SK-N-SH (cell line): ENCODE data around the gene TNFAIP3. TPM values are rescaled to one million over a fixed set of nuclear protein-coding genes. Genes with fewer than 3 reads are reported as not detected.

Source experiments
- CTCF ChIA-PET: fragments of 300-600, 350-600 bp; formaldehyde crosslinking; extraction: SDS; loops from one replicate; lab custom pipeline; 2021; lab: Yijun Ruan, JAX
- POLR2A ChIA-PET: fragments of 350-600 bp; sonication (Branson Sonifier 250); formaldehyde crosslinking; extraction: SDS; loops from one replicate; lab custom pipeline; 2020; ENCODE audit warnings: antibody characterized with exemption, inconsistent platforms; lab: Yijun Ruan, JAX
- DNase-seq: peaks from one replicate; pipeline ENCODE4 v3.0.0; 2012
- H2AFZ ChIP-seq: fragments of 200-600 bp; sonication (generic); 2 replicates; pipeline ENCODE4 v1.8.1; 2016; ENCODE audit warnings: antibody characterized with exemption, mild to moderate bottlenecking, low read depth
- H3F3A ChIP-seq: fragments of 200-600 bp; sonication (generic); replicated peaks from 2 replicates; pipeline ENCODE3; 2016; ENCODE audit warnings: antibody characterized with exemption, mild to moderate bottlenecking; ENCODE audit not compliant: insufficient read depth
- H3K27ac ChIP-seq, 2 experiments: fragments of 200-500 bp in 1 of 2; fragments of 200-600 bp in 1 of 2; sonication (Bioruptor generic) in 1 of 2; sonication (generic), shearing (Covaris generic) in 1 of 2; 2 replicates each; pipeline versions ENCODE4 v1.5.1 to v1.6.1; 2014 to 2016; ENCODE audit warnings: low read depth in 2 of 2, inconsistent platforms in 1 of 2, low read length in 1 of 2, mild to moderate bottlenecking in 1 of 2, mixed read lengths in 1 of 2
- H3K27me3 ChIP-seq: fragments of 200-600 bp; sonication (generic), shearing (Covaris generic); 2 replicates; pipeline ENCODE4 v1.6.1; 2016; ENCODE audit warnings: mixed run types; ENCODE audit not compliant: insufficient read depth
- H3K36me3 ChIP-seq, 2 experiments: fragments of 200-500 bp in 1 of 2; fragments of 200-600 bp in 1 of 2; sonication (Bioruptor generic) in 1 of 2; sonication (generic) in 1 of 2; replicated peaks in 1 of 2; 2 replicates each; pipeline versions ENCODE3 to v1.5.1; 2014 to 2016; ENCODE audit warnings: low read length in 1 of 2, mild to moderate bottlenecking in 1 of 2; ENCODE audit not compliant: insufficient read depth in 2 of 2, control insufficient read depth in 1 of 2
- H3K4me1 ChIP-seq, 2 experiments: fragments of 200-500 bp in 1 of 2; fragments of 200-600 bp in 1 of 2; sonication (Bioruptor generic) in 1 of 2; sonication (generic), shearing (Covaris generic) in 1 of 2; 2 replicates each; pipeline versions ENCODE4 v1.5.1 to v1.6.1; 2014 to 2016; ENCODE audit warnings: low read depth in 1 of 2, low read length in 1 of 2, mixed run types in 1 of 2; ENCODE audit not compliant: insufficient read depth in 2 of 2, control insufficient read depth in 1 of 2
- H3K4me2 ChIP-seq: fragments of 200-600 bp; sonication (generic), shearing (Covaris generic); 2 replicates; pipeline ENCODE4 v1.6.1; 2017; ENCODE audit warnings: mixed run types
- H3K4me3 ChIP-seq, 2 experiments: fragments of 200-500 bp in 1 of 2; fragments of 200-600 bp in 1 of 2; sonication (Bioruptor generic) in 1 of 2; sonication (generic), shearing (Covaris generic) in 1 of 2; 2 replicates each; pipeline versions ENCODE4 v1.5.1 to v1.8.1; 2014 to 2016; ENCODE audit warnings: low read depth in 2 of 2, inconsistent platforms in 1 of 2, low read length in 1 of 2, mild to moderate bottlenecking in 1 of 2, mixed read lengths in 1 of 2, moderate library complexity in 1 of 2
- H3K79me2 ChIP-seq: fragments of 200-600 bp; sonication (generic); 2 replicates; pipeline ENCODE4 v1.8.1; 2017; ENCODE audit warnings: mild to moderate bottlenecking; ENCODE audit not compliant: insufficient read depth
- H3K9ac ChIP-seq: fragments of 200-600 bp; sonication (generic); 2 replicates; pipeline ENCODE4 v1.6.1; 2017; ENCODE audit warnings: mixed run types
- H3K9me2 ChIP-seq: fragments of 200-600 bp; sonication (generic); 2 replicates; pipeline ENCODE4 v1.6.1; 2017; ENCODE audit warnings: mixed run types
- H3K9me3 ChIP-seq: fragments of 200-600 bp; sonication (generic); 2 replicates; pipeline ENCODE4 v1.6.1; 2017; ENCODE audit warnings: mixed run types, mild to moderate bottlenecking, moderate library complexity
- H4K20me1 ChIP-seq: fragments of 200-600 bp; sonication (generic); 2 replicates; pipeline ENCODE4 v1.6.1; 2017; ENCODE audit warnings: mild to moderate bottlenecking, mixed run types; ENCODE audit not compliant: insufficient read depth
- CHD2 ChIP-seq: fragments of 150-350 bp; IDR thresholded peaks from 2 replicates; pipeline ENCODE4 v1.6.1; 2018; ENCODE audit warnings: low read length; ENCODE audit not compliant: partially characterized antibody
- EP300 ChIP-seq, 2 experiments: IDR thresholded peaks; 2 replicates each; pipeline versions ENCODE4 v1.4.0 to v1.6.1; 2012; ENCODE audit warnings: borderline replicate concordance in 1 of 2, low read depth in 1 of 2, low read length in 1 of 2
- FOXJ3 ChIP-seq: sonication (generic); formaldehyde crosslinking; IDR thresholded peaks from 2 replicates; pipeline ENCODE4 v1.5.1; 2020; ENCODE audit warnings: mild to moderate bottlenecking, missing genetic modification reagents
- FOXM1 ChIP-seq: IDR thresholded peaks from 2 replicates; pipeline ENCODE4 v1.4.0; 2012; ENCODE audit warnings: low read depth, mild to moderate bottlenecking
- GATA2 ChIP-seq: sonication (generic); formaldehyde crosslinking; IDR thresholded peaks from 2 replicates; pipeline ENCODE4 v1.5.0; 2020; ENCODE audit warnings: mild to moderate bottlenecking, missing genetic modification reagents
- MEF2A ChIP-seq: IDR thresholded peaks from 2 replicates; pipeline ENCODE4 v1.4.0; 2012; ENCODE audit warnings: low read depth, borderline replicate concordance
- MXI1 ChIP-seq: IDR thresholded peaks from 2 replicates; pipeline ENCODE4 v1.6.1; 2012; ENCODE audit warnings: mild to moderate bottlenecking, low read depth, low read length, improper control_type of control experiment
- NFIC ChIP-seq: IDR thresholded peaks from 2 replicates; pipeline ENCODE4 v1.4.0; 2012; ENCODE audit warnings: borderline replicate concordance
- PBX3 ChIP-seq: IDR thresholded peaks from 2 replicates; pipeline ENCODE4; 2012
- POLR2AphosphoS5 ChIP-seq: IDR thresholded peaks from 2 replicates; pipeline ENCODE4 v1.6.1; 2012; ENCODE audit warnings: low read depth, low read length
- RAD21 ChIP-seq: IDR thresholded peaks from 2 replicates; pipeline ENCODE4 v1.6.1; 2012; ENCODE audit warnings: mild to moderate bottlenecking, low read length
- RFX5 ChIP-seq: IDR thresholded peaks from 2 replicates; pipeline ENCODE4 v1.6.1; 2012; ENCODE audit warnings: mild to moderate bottlenecking, improper control_type of control experiment, low read length
- SIN3A ChIP-seq: IDR thresholded peaks from 2 replicates; pipeline ENCODE4 v1.6.1; 2012; ENCODE audit warnings: low read depth, mild to moderate bottlenecking, low read length, moderate library complexity, borderline replicate concordance
- TAF1 ChIP-seq: IDR thresholded peaks from 2 replicates; pipeline ENCODE4 v1.6.1; 2012; ENCODE audit warnings: low read depth, mild to moderate bottlenecking, low read length, moderate library complexity, borderline replicate concordance
- TCF12 ChIP-seq: IDR thresholded peaks from 2 replicates; pipeline ENCODE4 v1.4.0; 2012
- WGBS: methylation state at CpG from one replicate; pipeline ENCODE4 v1.1.6; 2017; ENCODE audit warnings: low lambda C conversion rate; 5-methylcytosine and 5-hydroxymethylcytosine counted together
- polyA plus RNA-seq, 3 experiments: library from polyadenylated mRNA; depleted of rRNA; stranded (reverse); fragments of >200 nt; gene quantifications; 2 replicates each; pipeline ENCODE4 v1.2.3, GENCODE V29; 2012
- TF ChIP-seq, protein P1 (sequence below): IDR thresholded peaks from 2 replicates; pipeline ENCODE4 v1.4.0; 2012; ENCODE audit warnings: low read depth, borderline replicate concordance
- TF ChIP-seq, protein P2 (sequence below): fragments of 150-350 bp; IDR thresholded peaks from 2 replicates; pipeline ENCODE4 v1.6.1; 2017; ENCODE audit warnings: antibody characterized with exemption, low read length, low read depth, borderline replicate concordance
- TF ChIP-seq, protein P3 (sequence below): IDR thresholded peaks from 2 replicates; pipeline ENCODE4 v1.6.1; 2012; ENCODE audit warnings: mild to moderate bottlenecking, low read depth, low read length, moderate library complexity

Gene TNFAIP3
- polyA plus RNA-seq, 1 of the 3 experiments (the other 2 are of a cell fraction), result 1.0 TPM

DNA sequence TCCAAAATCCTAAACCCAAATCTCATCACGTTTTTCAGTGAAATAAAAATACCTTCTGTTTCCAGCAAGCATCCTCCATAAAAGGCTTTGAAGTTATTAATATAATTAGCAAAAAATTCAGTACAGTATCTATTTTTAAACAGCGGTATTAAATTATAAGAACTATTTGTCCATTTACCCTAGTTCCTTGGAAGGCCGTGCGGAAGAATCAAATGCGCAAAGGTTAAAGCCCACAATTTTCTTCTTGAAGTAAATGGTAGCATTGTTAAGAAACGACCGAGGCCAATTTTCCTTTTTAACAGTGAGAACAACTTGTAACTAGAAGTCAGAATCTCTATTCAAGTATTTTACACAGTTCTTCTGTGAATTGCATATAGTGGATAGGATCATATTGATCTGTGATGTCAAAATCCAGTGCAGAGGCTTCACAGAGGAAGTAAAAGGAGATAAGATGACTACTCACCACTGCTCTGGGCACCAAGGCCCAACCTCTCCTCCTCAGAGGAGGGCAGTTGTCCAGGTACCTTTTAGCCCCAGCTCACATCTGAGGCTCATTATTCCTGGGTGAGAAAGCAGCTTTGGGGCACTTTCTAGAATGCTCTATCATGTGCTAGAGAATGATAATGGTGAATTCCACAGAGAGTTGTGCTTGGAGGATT, 36.3 kb downstream of the TNFAIP3 start:
- POLR2A ChIA-PET, result no interaction called here
- no peak for DNase-seq
- Histone ChIP-seq H2AFZ (no peak overlapping the region), H3F3A (no peaks in the 10 kb centered on the region), H3K9me2 (no peaks in the 10 kb centered on the region), H3K9me3 (no peaks in the 10 kb centered on the region), H4K20me1 (no peaks in the 10 kb centered on the region)
- TF ChIP-seq, protein P1, sequence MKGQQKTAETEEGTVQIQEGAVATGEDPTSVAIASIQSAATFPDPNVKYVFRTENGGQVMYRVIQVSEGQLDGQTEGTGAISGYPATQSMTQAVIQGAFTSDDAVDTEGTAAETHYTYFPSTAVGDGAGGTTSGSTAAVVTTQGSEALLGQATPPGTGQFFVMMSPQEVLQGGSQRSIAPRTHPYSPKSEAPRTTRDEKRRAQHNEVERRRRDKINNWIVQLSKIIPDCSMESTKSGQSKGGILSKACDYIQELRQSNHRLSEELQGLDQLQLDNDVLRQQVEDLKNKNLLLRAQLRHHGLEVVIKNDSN, result no peak
- TF ChIP-seq CHD2, result no peak
- no peak for TF ChIP-seq TAF1
- TF ChIP-seq NFIC, result no peak
- TF ChIP-seq GATA2 (CRISPR knock-in tag), result no peak
- TF ChIP-seq RAD21, result no peak
- no peak for TF ChIP-seq SIN3A
- TF ChIP-seq, protein P2, sequence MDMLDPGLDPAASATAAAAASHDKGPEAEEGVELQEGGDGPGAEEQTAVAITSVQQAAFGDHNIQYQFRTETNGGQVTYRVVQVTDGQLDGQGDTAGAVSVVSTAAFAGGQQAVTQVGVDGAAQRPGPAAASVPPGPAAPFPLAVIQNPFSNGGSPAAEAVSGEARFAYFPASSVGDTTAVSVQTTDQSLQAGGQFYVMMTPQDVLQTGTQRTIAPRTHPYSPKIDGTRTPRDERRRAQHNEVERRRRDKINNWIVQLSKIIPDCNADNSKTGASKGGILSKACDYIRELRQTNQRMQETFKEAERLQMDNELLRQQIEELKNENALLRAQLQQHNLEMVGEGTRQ, result no peak
- no peak for TF ChIP-seq FOXJ3 (CRISPR knock-in tag)
- no peak for TF ChIP-seq FOXM1
- TF ChIP-seq MEF2A, result no peak
- no peak for TF ChIP-seq RFX5
- TF ChIP-seq, all 33 proteins: peak for 0
- Histone ChIP-seq H3K4me1 (no peaks in the 10 kb centered on the region), H3K79me2 (no peaks in the 10 kb centered on the region), H3K36me3 (no peaks in the 10 kb centered on the region), H3K27ac (no peak overlapping the region), H3K4me2 (no peak overlapping the region), H3K27me3 (no peaks in the 10 kb centered on the region; the same call in 1 of the 2 replicates), H3K4me3 (no peak overlapping the region), H3K9ac (no peak overlapping the region)
- CTCF ChIA-PET, result no interaction called here
- 49% methylated on average over 7 of the region's 7 CpGs for WGBS

- Histone ChIP-seq H3K4me1 (no peaks in the 10 kb centered on the region), H4K20me1 (no peaks in the 10 kb centered on the region), H3K9me3 (no peaks in the 10 kb centered on the region), H3K79me2 (no peaks in the 10 kb centered on the region), H3K9me2 (no peaks in the 10 kb centered on the region), H3K27ac (no peak overlapping the region), H3K36me3 (no peaks in the 10 kb centered on the region), H3K27me3 (peaks cover 6% of the 10 kb centered on the region; the same call in 1 of the 2 replicates), H3F3A (no peaks in the 10 kb centered on the region), H3K9ac (no peak overlapping the region), H3K4me2 (no peak overlapping the region), H3K4me3 (no peak overlapping the region), H2AFZ (no peak overlapping the region)
- CTCF ChIA-PET, result no interaction called here
- 9% methylated on average over 10 of the region's 12 CpGs for WGBS
- POLR2A ChIA-PET, result no interaction called here
- no peak for DNase-seq
- TF ChIP-seq RAD21 (no peak), MXI1 (no peak), EP300 (IDR thresholded peaks at IDR 0.05; ENCODE audit: borderline replicate concordance in 1 of 2, low read depth in 1 of 2, low read length in 1 of 2) (no peak), NFIC (no peak), PBX3 (no peak), POLR2AphosphoS5 (no peak), RFX5 (no peak), TCF12 (no peak)
- TF ChIP-seq, protein P2, result no peak
- TF ChIP-seq, protein P3, sequence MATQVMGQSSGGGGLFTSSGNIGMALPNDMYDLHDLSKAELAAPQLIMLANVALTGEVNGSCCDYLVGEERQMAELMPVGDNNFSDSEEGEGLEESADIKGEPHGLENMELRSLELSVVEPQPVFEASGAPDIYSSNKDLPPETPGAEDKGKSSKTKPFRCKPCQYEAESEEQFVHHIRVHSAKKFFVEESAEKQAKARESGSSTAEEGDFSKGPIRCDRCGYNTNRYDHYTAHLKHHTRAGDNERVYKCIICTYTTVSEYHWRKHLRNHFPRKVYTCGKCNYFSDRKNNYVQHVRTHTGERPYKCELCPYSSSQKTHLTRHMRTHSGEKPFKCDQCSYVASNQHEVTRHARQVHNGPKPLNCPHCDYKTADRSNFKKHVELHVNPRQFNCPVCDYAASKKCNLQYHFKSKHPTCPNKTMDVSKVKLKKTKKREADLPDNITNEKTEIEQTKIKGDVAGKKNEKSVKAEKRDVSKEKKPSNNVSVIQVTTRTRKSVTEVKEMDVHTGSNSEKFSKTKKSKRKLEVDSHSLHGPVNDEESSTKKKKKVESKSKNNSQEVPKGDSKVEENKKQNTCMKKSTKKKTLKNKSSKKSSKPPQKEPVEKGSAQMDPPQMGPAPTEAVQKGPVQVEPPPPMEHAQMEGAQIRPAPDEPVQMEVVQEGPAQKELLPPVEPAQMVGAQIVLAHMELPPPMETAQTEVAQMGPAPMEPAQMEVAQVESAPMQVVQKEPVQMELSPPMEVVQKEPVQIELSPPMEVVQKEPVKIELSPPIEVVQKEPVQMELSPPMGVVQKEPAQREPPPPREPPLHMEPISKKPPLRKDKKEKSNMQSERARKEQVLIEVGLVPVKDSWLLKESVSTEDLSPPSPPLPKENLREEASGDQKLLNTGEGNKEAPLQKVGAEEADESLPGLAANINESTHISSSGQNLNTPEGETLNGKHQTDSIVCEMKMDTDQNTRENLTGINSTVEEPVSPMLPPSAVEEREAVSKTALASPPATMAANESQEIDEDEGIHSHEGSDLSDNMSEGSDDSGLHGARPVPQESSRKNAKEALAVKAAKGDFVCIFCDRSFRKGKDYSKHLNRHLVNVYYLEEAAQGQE, result no peak
Observed at GRCh38 chr6:137903933-137904821, 37.1 kb downstream of the TNFAIP3 start.
